HFF-Myc (cell line): Measurements from ENCODE around the gene PKN1.

Source experiments
- DNase-seq: peaks from one replicate; pipeline ENCODE4 v3.0.0-alpha.2; 2011; ENCODE audit warnings: low read depth; ENCODE audit errors: extremely low read depth
- H3K4me3 ChIP-seq: replicated peaks from 2 replicates; pipeline ENCODE4 v1.5.1; 2011; ENCODE audit warnings: low read depth, mild to moderate bottlenecking, control low read depth, low read length
- TF ChIP-seq, protein P1 (sequence below): IDR thresholded peaks from 2 replicates; pipeline ENCODE4 v1.5.1; 2012; ENCODE audit warnings: mild to moderate bottlenecking, low read depth, low read length, control low read depth; ENCODE audit errors: missing control alignments

Gene PKN1

DNA sequence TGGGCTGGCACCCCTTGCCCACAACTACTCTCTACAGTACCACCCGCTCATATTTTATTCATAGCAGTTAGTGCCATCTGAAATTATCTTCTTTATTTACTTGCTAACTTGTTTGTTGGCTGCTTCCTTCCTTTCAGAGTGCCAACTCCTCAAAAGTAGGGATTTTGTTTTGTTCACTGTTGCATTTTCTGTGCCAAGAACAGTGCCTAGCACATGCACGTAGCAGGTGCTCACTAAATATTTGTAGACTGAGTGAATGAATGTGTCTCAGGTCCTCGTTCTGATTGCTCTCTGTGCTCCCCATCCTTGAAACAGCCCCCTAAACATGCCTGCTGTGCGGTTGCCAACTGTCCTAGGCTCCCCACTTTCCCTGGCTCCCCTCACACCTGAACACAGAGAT lies 61.3 kb downstream of the PKN1 start:
- DNase-seq = no peak
- TF ChIP-seq, protein P1, sequence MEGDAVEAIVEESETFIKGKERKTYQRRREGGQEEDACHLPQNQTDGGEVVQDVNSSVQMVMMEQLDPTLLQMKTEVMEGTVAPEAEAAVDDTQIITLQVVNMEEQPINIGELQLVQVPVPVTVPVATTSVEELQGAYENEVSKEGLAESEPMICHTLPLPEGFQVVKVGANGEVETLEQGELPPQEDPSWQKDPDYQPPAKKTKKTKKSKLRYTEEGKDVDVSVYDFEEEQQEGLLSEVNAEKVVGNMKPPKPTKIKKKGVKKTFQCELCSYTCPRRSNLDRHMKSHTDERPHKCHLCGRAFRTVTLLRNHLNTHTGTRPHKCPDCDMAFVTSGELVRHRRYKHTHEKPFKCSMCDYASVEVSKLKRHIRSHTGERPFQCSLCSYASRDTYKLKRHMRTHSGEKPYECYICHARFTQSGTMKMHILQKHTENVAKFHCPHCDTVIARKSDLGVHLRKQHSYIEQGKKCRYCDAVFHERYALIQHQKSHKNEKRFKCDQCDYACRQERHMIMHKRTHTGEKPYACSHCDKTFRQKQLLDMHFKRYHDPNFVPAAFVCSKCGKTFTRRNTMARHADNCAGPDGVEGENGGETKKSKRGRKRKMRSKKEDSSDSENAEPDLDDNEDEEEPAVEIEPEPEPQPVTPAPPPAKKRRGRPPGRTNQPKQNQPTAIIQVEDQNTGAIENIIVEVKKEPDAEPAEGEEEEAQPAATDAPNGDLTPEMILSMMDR = no peak
- H3K4me3 ChIP-seq = peak overlapping the region; percentile 80

DNA sequence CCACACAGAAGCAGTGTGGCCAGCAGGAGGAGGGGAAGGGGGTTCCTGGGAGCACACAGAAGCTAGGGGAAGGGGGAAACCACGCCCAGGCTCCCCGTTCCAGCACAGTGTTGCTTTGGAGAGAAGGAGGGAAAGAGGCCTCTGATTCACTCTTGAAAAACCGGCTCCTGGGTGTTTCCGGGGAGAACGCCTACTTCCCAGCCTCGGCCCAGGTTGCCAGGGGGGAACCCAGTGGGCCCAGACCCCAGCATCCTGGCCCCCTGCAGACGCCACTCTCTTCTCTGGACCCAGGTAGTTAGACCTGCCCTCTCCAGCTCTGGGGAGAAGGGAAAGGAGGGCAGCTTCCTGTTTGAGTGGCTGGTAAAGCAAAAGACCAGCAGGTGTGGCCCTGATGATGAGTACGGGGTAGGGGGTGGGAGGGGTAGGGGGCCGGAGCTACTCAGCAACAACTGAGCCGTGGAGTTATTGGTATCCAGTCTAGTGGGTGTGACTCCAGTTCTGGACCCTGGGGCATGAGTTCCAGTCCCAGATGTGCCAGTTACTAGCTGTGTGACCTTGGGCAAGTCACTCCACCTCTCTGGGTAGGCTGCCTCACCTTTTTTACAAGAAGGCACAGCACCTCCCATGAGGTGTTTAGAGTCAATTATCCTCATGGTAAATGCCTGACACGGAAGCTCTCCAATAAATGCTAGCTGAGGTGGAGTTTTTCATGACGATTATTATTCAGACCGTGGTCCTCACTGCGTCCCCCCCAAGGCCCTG lies 62.0 kb downstream of the PKN1 start:
- peak overlapping the region; percentile 80 for H3K4me3 ChIP-seq
- DNase-seq = no peak
- TF ChIP-seq, protein P1 = no peak

DNA sequence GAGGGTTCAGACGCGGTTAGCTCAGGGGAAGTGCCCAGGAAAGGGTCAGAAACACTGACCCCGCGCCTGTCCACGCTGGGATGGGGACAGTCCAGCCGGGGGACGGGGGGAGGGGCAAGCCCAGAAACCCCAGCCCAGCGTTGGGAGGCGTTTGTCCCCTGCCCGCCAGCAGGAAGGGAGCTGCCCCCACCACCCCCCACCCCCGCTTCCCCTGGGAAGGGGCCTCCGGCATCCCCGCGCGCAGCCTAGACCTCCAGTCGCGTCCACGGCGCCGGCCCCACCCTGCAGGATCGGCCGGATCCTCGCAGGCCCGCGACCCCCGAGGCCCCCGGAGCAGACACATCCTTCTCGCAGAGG lies 62.5 kb downstream of the PKN1 start:
- TF ChIP-seq, protein P1 = no peak
- no peak for DNase-seq
- peak overlapping the region; percentile 80 for H3K4me3 ChIP-seq

DNA sequence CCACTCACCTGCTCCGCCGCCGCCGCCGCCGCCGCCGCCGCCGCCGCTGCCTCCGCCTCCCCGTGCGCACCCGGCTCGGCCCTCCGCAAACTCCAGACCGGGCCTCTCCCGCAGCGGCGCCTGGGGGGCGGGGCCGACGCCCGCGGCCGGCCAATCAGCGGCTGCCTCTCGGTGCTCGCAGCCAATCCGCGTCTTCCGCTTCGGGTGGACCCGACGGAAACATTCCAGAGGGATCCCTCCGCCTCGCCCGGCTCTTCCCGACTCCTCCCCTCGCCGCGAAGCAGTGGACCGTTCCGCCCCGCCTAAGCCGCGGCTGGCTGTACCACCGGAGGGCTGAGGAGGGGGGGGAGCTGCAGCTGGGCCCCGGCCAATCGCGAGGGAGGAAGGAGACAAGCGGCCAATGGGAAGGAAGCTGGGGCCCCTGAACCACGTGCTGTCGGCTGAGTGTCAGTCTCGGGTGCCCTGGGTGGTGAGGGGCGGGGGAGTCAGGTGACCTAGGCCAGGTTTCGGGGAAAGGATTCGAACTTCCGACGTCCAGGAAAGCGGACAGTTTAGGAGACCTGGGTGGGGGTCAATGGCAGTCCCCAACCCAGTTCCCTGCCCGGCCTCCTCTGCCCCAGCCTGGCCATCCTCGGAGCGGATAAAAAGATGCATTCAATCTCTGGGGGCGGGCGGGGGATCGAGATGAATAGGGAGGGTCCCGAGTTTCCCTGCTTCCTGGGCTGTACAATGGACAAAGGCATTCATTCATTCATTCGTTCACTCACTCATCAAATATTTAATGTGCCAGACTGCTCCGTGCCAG lies 63.1 kb downstream of the PKN1 start, which contains the start of gene GIPC1:
GIPC1 (minus strand) TSS at position 99 of the 805 bp plus-strand sequence. CDS start 13,151 bp downstream, outside the sequence.
- TF ChIP-seq, protein P1 = no peak
- peak; percentile 96 for DNase-seq
- peak within 1 kb of the TSS; percentile 80 for H3K4me3 ChIP-seq

DNA sequence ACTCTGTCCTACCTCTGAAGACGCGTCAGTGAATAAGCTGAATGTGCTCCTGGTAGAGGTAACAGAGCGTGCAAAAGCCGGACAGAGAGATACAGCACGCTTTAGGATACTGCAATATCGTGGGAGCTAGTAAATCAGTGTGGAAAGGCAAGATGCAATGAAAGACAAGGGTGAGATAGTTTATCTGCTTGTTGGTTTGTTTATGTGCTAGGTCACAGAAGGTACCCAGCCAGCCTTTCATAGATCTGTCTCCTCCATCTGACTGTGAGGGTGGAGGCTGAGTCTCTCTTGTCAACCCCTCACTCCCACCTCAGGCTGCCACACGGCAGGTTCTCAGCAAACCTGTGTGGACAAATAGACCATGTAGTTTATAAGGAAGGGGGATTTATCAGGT lies 63.7 kb downstream of the PKN1 start:
- H3K4me3 ChIP-seq = peak overlapping the region; percentile 38
- DNase-seq = no peak
- TF ChIP-seq, protein P1 = no peak

DNA sequence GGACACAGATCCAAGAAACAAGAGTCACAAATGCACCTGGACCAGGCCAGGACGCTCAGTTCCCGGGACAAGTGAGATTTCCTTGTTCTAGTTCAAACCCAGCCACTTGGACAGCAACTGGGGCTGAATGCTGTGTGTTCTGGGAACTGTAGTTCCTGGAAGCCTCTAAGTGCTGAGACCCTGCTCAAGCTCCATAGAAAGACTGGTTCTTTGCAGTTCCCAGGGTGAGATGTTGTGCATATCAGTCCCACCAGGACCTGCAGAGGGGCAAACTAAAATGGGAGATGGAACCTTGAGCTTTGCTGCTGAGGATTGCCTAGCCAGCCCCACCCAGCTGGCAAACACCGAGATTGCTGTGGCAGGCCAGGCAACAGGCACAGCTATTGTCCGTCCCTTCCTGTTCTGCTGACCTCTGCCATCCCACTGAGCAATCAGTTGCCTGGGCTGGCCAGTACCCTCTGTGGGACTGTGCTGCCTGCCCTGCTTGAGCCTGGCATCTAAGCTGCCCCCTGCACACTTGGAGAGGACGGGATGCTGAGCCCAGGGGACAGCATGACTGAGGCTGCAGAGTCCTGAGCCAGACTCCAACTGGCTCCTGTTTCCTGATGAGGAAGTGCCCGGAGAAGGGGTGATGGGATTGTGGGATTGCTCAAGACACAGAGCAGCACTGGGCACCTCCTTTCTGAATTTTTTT lies 64.3 kb downstream of the PKN1 start:
- TF ChIP-seq, protein P1 = no peak
- H3K4me3 ChIP-seq = no peak overlapping the region
- DNase-seq = no peak
